Brain pericyte (primary cell): Measurements from ENCODE around the gene GCAT.

Experiments
- DNase-seq: peaks from one replicate; pipeline ENCODE4 v3.0.0-alpha.2; 2012; ENCODE audit warnings: low read depth, low spot score

The GCAT gene

GRCh38 chr22:37807410-37808293 lies at the start of gene GCAT:
TSS of gene GCAT (plus strand) at chr22:37807934. CDS start at chr22:37807968, 34 bp downstream.
- peak; percentile 82 for DNase-seq

- no peak for DNase-seq
Observed at GRCh38 chr22:37758694-37759093, 49.0 kb upstream of the GCAT start.

GRCh38 chr22:37759281-37759680 lies 48.5 kb upstream of the GCAT start:
- no peak for DNase-seq

- DNase-seq: no peak
Observed at GRCh38 chr22:37760152-37760551, 47.6 kb upstream of the GCAT start.

GRCh38 chr22:37762389-37762836 lies 45.3 kb upstream of the GCAT start:
- no peak for DNase-seq

- no peak for DNase-seq
Observed at GRCh38 chr22:37763012-37763411, 44.7 kb upstream of the GCAT start.

GRCh38 chr22:37763652-37764051 lies 44.1 kb upstream of the GCAT start:
- DNase-seq: no peak

GRCh38 chr22:37764622-37765021 lies 43.1 kb upstream of the GCAT start:
- DNase-seq: no peak

GRCh38 chr22:37765498-37765897 lies 42.2 kb upstream of the GCAT start:
- DNase-seq: no peak

- DNase-seq: no peak
Observed at GRCh38 chr22:37765953-37766576, 41.7 kb upstream of the GCAT start.

GRCh38 chr22:37768273-37768672 lies 39.5 kb upstream of the GCAT start:
- no peak for DNase-seq

- DNase-seq: no peak
Observed at GRCh38 chr22:37769056-37769455, 38.7 kb upstream of the GCAT start.

GRCh38 chr22:37771081-37771480 lies 36.7 kb upstream of the GCAT start:
- DNase-seq: no peak

GRCh38 chr22:37771702-37772427 lies 35.9 kb upstream of the GCAT start:
- no peak for DNase-seq

- no peak for DNase-seq
Observed at GRCh38 chr22:37774728-37775127, 33.0 kb upstream of the GCAT start.

GRCh38 chr22:37775785-37776638 lies 31.7 kb upstream of the GCAT start:
- no peak for DNase-seq

- DNase-seq: no peak
Observed at GRCh38 chr22:37776639-37777005, 31.1 kb upstream of the GCAT start.

GRCh38 chr22:37777122-37777687 lies 30.5 kb upstream of the GCAT start:
- DNase-seq: no peak

GRCh38 chr22:37778370-37779009 lies 29.2 kb upstream of the GCAT start:
- no peak for DNase-seq

- DNase-seq: no peak
Observed at GRCh38 chr22:37781434-37782059, 26.2 kb upstream of the GCAT start.
